22Rv1 (cell line): ENCODE measurements around the gene TECPR1.

Experiments
- CTCF ChIP-seq: fragments of 450-650 bp; IDR thresholded peaks from 2 replicates; pipeline ENCODE4 v1.5.1; 2017; ENCODE audit warnings: mild to moderate bottlenecking
- ZFX ChIP-seq: fragments of 450-650 bp; IDR thresholded peaks from 2 replicates; pipeline ENCODE4 v1.6.1; 2017; ENCODE audit warnings: antibody characterized with exemption, borderline replicate concordance

- TF ChIP-seq CTCF, result no peak
- TF ChIP-seq ZFX, result no peak
Observed at GRCh38 chr7:98178321-98178720, 73.7 kb downstream of the TECPR1 start.
